Activated naive CD4-positive, alpha-beta T cell treated with Interleukin-2 at 50 U/mL for 16 hours (primary cell): Measurements from ENCODE around the gene CAMSAP3.
A peak's percentile ranks its signal among the peaks of the same experiment; 100 is the strongest.
"Not testable (repeated sequence)": the region's sequence is repeated elsewhere in the genome, so short reads cannot be mapped to it uniquely, and the experiment has no call there.

Experiments used
- DNase-seq: peaks from one replicate; pipeline ENCODE4 v3.0.0-alpha.2; 2020

CAMSAP3 gene

DNA sequence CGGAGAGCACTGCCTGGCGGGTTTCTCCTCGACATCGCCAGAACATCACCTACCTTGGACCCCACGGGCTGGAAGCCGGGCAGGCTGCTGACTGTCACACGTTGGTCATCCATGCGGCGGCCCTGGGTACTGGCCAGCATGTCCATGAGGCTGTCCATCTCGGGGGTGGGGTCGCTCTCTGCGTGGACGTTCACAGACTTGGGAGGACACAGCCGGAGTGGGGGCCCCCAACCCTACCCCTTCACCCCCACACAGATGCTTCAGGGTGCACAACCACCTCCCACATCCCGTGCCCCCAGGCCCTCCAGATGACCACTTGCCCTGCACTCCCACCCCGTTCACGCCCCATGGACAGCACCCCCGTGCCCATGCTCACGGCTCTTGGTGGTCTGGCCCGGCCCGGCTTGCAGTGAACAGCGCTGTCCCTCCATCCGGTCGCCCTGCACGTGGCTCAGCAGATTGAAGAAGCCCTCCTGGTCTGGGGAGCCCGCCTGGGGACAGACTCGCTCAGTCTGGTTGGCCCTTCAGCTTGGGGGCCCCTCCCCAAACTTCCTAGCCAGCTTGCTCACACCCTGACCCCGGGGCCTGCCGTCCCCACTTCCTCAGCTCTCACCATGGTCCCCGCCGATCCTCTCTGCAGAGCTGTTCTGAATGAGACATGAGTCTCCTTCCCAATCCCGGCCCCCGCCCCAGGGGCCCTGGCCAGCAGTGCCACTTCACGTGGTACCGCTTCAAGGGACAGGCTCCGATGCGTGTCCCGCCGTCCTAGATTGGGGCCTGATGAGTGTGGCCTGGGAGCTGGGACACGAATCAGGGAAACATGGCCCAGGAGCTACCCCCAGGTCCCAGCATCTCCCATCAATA, 36.9 kb downstream of the CAMSAP3 start:
- DNase-seq: no peak

DNA sequence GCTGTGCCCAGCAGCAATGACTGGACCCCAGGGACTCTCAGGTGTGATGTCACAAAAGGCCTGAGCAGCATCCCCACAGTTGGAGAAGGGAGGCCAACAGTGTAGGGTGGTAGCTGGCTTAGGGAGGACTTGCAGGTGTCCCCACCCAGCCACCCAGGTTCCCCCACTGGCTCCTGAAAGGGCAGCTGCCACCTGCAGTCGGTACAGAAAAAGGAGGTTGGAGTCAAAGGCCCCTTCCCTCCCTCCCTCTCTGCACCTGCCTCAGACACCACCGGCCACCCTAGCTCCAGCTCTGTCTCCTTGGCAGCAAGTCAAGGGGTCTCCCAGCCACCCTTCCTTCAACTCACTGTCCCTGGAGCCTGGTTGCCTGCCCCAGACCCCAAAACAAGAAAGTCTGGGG, 38.0 kb downstream of the CAMSAP3 start, which contains the start of gene PCP2:
Gene PCP2, minus strand, starts transcription at position 22 of the 400 bp plus-strand sequence. CDS start 262 bp downstream, outside the sequence.
- DNase-seq: no peak

- DNase-seq: no peak
Measured at GRCh38 chr19:7635670-7636069, 40.0 kb downstream of the CAMSAP3 start.

DNA sequence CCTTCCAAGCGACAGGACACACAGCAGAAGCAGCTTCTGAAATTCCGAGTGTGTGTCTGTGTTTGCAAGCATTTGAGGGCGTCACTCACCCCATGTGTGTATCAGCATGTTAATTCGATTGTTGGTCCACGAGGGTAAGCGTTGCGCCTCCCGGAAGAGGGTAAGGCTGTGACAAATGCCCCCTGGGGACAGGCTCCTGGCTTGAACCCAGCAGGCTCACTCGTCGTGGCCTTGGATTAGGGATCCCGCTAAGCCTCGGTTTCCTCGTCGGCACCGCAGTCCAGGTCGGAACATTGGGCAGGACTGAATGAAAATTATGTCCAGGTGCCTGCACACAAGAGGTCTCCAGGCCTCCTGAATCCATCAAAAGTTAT, 40.6 kb downstream of the CAMSAP3 start:
- no peak for DNase-seq

GRCh38 chr19:7636691-7637373, 41.2 kb downstream of the CAMSAP3 start, which contains the start of gene STXBP2:
STXBP2 (plus strand) TSS chr19:7637110; CDS start chr19:7637150, 40 bp downstream.
- peak; percentile 90 for DNase-seq

DNA sequence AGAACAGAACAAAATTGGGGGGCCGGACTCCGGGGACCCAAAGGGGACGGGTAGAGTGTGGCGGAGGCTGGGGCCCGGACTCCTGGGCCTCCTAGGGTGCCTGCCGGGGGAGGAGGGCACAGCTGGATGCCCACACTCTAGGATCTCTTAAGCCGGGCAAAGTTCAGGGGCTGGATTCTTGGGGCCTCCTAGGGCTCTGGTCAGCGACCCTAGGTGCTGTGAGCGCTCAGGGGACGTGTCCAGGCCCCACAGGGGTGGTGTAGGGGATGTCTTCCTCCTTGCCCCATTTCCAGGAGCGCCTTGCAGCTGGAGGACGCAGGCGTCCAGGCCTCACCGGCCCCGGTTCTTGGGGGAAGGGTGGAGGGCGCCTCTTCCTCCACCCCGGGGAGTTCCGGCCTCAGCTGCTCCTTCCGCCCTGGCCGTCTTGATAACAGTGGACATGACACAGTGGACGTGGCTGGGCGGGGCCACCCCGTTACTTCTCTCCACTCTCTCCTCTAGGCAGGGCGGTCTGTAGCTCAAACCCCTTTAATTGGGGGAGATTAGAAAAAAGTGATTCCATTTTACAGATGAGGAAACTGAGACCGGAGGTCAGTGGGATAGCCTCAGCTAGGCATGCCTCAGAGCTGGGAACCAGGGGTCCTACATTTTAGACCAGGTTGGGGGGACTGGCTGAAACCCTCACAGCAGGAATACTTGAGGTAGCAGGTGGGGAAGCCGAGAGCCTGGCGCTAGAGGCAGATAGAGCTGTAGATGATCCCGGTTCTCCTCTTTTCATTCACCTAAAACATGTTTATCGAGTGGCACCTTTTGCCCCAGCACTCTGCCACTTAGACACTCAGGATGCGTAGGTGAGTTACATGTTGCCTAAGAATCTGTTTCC, 42.0 kb downstream of the CAMSAP3 start:
- DNase-seq: peak; percentile 19

- no peak for DNase-seq
Measured at GRCh38 chr19:7638802-7639465, 43.3 kb downstream of the CAMSAP3 start.

DNA sequence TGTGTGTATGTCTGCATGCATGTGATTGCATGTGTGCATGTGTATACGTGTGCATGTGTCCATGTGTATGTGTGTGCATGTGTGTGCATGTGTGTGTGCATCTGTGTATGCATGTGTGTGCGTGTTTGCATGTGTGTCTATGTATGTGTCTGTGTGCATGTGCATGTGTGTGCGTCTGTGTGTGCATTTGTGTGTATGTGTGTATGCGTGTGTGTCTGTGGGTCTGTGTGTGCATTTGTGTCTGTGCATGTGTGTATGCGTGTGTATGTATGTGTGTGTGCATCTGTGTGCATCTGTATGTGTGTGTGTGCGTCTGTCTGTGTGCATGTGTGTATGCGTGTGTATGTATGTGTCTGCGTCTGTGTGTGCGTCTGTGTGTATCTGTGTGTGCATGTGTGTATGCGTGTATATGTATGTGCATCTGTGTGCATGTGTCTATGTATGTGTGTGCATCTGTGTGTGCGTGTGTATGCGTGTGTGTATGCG, 44.2 kb downstream of the CAMSAP3 start:
- no peak for DNase-seq

DNA sequence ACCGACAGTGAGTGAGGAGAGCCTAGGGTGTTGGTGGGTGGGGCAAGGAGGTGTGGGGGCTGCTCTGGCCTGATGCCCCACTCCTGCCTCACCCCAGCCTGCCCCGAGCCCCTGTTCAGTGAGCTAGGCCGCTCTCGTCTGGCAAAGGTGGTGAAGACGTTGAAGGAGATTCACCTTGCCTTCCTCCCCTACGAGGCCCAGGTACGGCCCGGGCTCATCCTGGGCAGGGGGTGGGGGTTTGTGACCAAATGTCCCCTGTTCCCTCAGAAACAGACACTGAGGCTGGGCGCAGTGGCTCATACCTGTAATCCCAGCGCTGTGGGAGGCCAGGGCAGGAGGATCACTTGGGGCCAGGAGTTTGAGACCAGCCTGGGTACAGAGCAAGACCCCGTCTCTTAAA, 45.1 kb downstream of the CAMSAP3 start:
- DNase-seq: no peak

DNA sequence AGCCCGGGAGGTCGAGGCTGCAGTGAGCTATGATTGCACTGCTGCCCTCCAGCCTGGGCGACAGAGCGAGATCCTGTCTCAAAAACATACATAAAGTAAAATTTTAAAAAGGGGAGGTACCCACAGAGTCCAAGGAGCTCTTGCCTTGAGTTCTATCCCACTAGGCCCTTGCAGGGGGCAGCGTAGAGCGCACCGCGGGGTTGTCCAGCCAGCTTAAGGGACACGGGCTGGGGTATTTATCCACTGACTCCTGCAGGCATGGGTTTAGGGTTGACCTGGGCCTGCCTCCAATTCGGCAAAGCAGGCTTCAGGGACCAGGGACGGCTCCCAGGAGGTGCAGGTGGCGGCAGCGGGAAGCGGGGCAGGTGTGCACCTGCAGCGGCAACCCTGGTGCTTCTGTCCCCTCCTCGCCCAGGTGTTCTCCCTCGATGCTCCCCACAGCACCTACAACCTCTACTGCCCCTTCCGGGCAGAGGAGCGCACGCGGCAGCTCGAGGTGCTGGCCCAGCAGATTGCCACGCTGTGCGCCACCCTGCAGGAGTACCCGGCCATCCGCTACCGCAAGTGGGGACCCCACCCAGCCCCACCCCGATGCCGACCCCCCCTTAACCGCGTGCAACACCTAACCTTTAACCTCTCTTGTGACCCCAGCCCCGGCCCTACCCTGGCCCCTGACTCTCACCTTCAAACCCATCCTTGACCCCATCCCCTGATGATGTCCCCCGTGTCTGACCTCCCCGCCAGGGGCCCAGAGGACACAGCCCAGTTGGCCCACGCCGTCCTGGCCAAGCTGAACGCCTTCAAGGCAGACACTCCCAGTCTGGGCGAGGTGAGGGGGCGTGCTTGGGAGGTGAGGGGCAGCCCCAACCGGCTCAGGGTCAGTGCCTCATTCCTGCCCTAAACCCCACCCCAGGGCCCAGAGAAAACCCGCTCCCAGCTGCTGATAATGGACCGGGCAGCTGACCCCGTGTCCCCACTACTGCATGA, 45.9 kb downstream of the CAMSAP3 start:
- no peak for DNase-seq

GRCh38 chr19:7642295-7643030, 46.8 kb downstream of the CAMSAP3 start:
- no peak for DNase-seq

DNA sequence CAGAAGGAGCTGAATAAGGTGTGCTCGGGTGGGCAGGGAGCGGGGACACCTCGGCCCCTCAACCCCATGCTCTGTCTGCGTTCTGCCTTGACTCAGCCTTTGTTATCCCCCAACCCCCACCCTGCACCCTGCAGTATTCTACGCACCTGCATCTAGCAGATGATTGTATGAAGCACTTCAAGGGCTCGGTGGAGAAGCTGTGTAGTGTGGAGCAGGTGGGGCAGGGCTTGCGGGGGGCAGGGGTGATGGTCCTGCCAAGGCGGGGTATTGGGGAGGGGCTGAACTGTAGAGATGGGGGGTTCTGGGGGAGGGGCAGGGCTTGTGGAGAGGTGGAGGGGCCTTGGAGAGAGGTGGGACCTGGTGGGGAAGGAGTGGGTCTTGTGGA, 47.4 kb downstream of the CAMSAP3 start:
- DNase-seq: no peak

DNA sequence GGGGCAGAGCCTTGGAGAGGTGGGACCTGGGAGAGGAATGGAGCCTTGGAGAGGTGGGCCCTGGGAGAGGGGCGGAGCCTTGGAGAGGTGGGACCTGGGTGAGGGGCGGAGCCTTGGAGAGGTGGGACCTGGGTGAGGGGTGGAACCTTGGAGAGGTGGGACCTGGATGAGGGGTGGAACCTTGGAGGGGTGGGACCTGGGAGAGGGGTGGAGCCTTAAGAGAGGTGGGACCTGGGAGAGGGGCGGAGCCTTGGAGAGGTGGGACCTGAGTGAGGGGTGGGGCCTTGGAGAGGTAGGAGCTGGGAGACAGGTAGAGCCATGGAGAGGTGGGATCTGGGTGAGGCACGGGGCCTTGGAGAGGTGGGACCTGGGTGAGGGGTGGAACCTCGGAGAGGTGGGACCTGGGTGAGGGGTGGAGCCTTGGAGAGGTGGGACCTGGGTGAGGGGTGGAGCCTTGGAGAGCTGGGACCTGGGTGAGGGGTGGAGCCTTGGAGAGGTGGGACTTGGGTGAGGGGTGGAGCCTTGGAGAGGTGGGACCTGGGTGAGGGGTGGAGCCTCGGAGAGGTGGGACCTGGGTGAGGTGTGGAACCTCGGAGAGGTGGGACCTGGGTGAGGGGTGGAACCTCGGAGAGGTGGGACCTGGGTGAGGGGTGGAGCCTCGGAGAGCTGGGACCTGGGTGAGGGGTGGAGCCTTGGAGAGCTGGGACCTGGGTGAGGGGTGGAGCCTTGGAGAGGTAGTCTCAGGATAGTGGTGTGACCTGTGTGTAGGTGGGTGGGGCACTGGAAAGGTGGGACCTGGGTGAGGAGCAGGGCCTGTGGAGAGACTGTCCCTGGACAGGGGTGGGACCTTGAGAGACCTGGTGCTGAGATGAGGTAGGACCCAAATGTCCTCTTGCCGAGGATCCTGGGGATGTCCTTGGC, 48.2 kb downstream of the CAMSAP3 start:
- not testable (repeated sequence) for DNase-seq

GRCh38 chr19:7644550-7644877, 48.9 kb downstream of the CAMSAP3 start:
- DNase-seq: no peak

- no peak for DNase-seq
Measured at GRCh38 chr19:7645163-7645562, 49.5 kb downstream of the CAMSAP3 start.

DNA sequence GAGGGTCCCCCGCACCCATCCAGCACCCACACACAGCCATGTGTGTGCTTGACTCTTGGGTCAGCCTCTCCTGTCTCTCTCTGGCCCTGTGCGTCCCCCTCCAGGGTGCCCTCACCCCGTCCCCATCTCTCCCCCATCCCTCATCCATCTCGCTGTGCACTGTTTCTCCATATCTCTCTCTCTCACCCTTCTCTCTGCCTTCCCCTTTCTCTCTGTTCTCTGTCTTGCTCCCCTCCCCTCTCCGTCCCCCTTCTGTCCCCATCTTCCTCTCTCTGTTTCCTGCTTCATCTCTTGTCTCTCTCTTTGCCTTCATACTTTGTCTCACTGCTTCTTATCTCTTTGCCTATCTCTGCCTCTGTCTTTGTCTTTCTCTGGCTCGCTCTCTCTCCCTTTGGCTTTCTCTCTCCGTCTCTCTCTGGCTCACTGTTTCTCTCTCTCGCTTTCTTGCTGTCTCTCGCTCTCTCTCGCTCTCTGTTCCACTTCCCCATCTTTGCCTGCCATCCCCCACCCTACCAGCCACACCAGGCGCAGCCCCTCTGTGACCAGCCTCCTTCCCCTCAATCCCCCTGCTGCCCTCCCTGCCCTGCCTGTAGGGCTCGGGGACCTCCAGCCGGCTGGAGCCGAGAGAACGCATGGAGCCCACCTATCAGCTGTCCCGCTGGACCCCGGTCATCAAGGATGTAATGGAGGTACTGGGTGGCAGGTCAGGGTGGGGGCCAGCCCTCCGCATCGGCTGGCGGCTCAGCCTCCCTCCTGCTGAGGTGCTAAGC, 50.2 kb downstream of the CAMSAP3 start:
- DNase-seq: no peak

DNA sequence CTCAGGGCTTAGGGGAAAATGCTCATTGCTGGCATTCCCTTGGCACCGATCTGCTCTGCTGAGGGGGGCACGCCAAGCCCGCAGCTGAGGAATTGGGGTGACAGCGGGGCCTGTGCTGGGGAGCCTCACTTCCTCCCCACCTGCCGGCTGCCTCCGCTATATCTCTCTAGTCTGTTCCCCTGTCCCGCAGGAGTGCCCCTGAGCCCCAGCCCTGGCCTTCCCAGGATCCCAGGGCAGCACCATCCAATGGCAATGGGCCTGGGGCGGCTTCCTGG, 50.7 kb downstream of the CAMSAP3 start:
- no peak for DNase-seq

DNA sequence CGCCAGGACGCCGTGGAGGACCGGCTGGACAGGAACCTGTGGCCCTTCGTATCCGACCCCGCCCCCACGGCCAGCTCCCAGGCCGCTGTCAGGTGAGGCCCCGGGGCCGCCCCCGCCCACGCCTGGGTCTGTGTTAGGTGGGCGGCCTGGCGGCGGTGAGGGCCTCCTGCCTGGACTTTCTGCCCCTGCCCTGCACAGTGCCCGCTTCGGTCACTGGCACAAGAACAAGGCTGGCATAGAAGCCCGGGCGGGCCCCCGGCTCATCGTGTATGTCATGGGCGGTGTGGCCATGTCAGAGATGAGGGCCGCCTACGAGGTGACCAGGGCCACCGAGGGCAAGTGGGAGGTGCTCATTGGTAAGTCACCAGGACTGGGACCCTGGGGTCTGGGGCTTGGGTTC, 51.5 kb downstream of the CAMSAP3 start:
- no peak for DNase-seq
